A673 (cell line): ENCODE results near the gene OR10K1. TPM values are rescaled to one million over a fixed set of nuclear protein-coding genes. Genes with fewer than 3 reads are reported as not detected.

Experiments
- BruUV-seq: library from RNA; stranded (reverse); fragments of 400-500 nt; replicated peaks from 2 replicates; lab custom pipeline; 2021; lab: Mats Ljungman, UMichigan
- CTCF ChIA-PET: fragments of 300-600 bp; sonication (Branson Sonifier 250); formaldehyde crosslinking; loops from one replicate; lab custom pipeline; 2022; ENCODE audit warnings: antibody characterized with exemption; lab: Charles Lee
- POLR2A ChIA-PET: fragments of 300-600 bp; sonication (Branson Sonifier 250); formaldehyde crosslinking; loops from one replicate; lab custom pipeline; 2022; ENCODE audit warnings: antibody characterized with exemption; ENCODE audit not compliant: low non-redundant PET; lab: Charles Lee
- DNase-seq: peaks from one replicate; pipeline ENCODE4 v3.0.0-alpha.2; 2015; ENCODE audit warnings: low spot score
- H3K27ac ChIP-seq: fragments of 200-600 bp; sonication (generic); 2 replicates; pipeline ENCODE4 v1.5.1; 2016; ENCODE audit warnings: mixed run types, low read depth, mild to moderate bottlenecking, mixed read lengths, antibody characterized with exemption, low read length; ENCODE audit not compliant: poor library complexity, severe bottlenecking
- H3K27me3 ChIP-seq: fragments of 200-600 bp; sonication (generic); replicated peaks from 2 replicates; pipeline ENCODE4 v1.6.1; 2017; ENCODE audit warnings: mixed run types, low read depth, mild to moderate bottlenecking, mixed read lengths, antibody characterized with exemption, low read length; ENCODE audit not compliant: insufficient read depth, poor library complexity
- H3K36me3 ChIP-seq: fragments of 200-600 bp; sonication (generic); 2 replicates; pipeline ENCODE4 v1.6.1; 2016; ENCODE audit warnings: mixed run types, mild to moderate bottlenecking, mixed read lengths, antibody characterized with exemption, low read length; ENCODE audit not compliant: insufficient read depth, poor library complexity, severe bottlenecking
- H3K4me1 ChIP-seq: fragments of 200-600 bp; sonication (generic); 2 replicates; pipeline ENCODE4 v1.6.1; 2017; ENCODE audit warnings: mixed run types, mild to moderate bottlenecking, mixed read lengths, antibody characterized with exemption, low read length; ENCODE audit not compliant: insufficient read depth, poor library complexity, severe bottlenecking
- H3K4me3 ChIP-seq: fragments of 200-600 bp; sonication (generic); 2 replicates; pipeline ENCODE4 v1.5.1; 2016; ENCODE audit warnings: low read depth, mixed run types, mild to moderate bottlenecking, mixed read lengths, low read length; ENCODE audit not compliant: poor library complexity, severe bottlenecking
- H3K9me3 ChIP-seq: fragments of 200-600 bp; sonication (generic); 2 replicates; pipeline ENCODE4 v1.6.1; 2016; ENCODE audit warnings: mixed run types, low read depth, mild to moderate bottlenecking, mixed read lengths, antibody characterized with exemption, low read length; ENCODE audit not compliant: poor library complexity, severe bottlenecking
- EZH2 ChIP-seq: fragments of 200-600 bp; sonication (generic); IDR thresholded peaks from 2 replicates; pipeline ENCODE4 v1.6.1; 2017; ENCODE audit warnings: borderline replicate concordance, low read depth, mild to moderate bottlenecking, mixed read lengths, antibody characterized with exemption, low read length; ENCODE audit not compliant: poor library complexity, severe bottlenecking
- intact Hi-C: fragments of 100-400 bp; cut with micrococcal nuclease; formaldehyde crosslinking; loops from one replicate; pipeline ENCODE4 v1.10.0; 2022; ENCODE audit not compliant: unreplicated experiment
- total RNA-seq: library from RNA; stranded (reverse); gene quantifications from 2 replicates; pipeline ENCODE4 v1.2.3, GENCODE V29; 2021
- TF ChIP-seq, protein P1 (sequence below): fragments of 300-800, 200-600 bp; sonication (generic); conservative IDR thresholded peaks from 2 replicates; pipeline ENCODE4 v1.5.1; 2017; ENCODE audit warnings: low read depth, mild to moderate bottlenecking, antibody characterized with exemption, low read length, moderate library complexity, mixed read lengths

Gene OR10K1
- total RNA-seq, 1 experiment from 2014 or later = not detected

DNA sequence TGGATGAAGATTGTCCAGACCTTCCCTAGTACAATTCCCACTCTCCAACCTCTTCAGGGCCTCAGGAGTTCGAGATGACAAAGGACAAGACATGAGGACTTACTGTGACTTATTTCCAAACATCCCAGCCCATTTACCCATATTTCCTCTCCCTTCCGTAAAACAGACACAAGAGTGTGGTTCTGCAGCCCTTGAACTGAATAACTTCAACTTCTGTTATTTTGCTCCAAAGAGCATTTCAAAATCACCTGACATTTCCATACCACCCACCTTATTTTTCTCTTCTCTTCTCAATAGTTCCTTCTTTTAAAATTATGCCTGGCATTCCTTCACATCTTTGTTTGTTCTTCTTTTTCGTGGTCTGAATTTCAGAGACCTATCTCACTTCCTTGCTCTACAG, 26.9 kb upstream of the OR10K1 start:
- no peaks in the 10 kb centered on the region for H3K4me1 ChIP-seq
- intact Hi-C loops = no loop called here
- ChIA-PET CTCF (no interaction called here), POLR2A (no interaction called here)
- no peaks in the 10 kb centered on the region for H3K9me3 ChIP-seq
- H3K27me3 ChIP-seq = peaks cover 32% of the 10 kb centered on the region
- no peak overlapping the region for H3K4me3 ChIP-seq
- H3K27ac ChIP-seq = no peak overlapping the region
- TF ChIP-seq, protein P1, sequence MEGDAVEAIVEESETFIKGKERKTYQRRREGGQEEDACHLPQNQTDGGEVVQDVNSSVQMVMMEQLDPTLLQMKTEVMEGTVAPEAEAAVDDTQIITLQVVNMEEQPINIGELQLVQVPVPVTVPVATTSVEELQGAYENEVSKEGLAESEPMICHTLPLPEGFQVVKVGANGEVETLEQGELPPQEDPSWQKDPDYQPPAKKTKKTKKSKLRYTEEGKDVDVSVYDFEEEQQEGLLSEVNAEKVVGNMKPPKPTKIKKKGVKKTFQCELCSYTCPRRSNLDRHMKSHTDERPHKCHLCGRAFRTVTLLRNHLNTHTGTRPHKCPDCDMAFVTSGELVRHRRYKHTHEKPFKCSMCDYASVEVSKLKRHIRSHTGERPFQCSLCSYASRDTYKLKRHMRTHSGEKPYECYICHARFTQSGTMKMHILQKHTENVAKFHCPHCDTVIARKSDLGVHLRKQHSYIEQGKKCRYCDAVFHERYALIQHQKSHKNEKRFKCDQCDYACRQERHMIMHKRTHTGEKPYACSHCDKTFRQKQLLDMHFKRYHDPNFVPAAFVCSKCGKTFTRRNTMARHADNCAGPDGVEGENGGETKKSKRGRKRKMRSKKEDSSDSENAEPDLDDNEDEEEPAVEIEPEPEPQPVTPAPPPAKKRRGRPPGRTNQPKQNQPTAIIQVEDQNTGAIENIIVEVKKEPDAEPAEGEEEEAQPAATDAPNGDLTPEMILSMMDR = no peak
- TF ChIP-seq EZH2 = no peak
- DNase-seq = no peak
- H3K36me3 ChIP-seq = no peaks in the 10 kb centered on the region
- no TSS peak for BruUV-seq

DNA sequence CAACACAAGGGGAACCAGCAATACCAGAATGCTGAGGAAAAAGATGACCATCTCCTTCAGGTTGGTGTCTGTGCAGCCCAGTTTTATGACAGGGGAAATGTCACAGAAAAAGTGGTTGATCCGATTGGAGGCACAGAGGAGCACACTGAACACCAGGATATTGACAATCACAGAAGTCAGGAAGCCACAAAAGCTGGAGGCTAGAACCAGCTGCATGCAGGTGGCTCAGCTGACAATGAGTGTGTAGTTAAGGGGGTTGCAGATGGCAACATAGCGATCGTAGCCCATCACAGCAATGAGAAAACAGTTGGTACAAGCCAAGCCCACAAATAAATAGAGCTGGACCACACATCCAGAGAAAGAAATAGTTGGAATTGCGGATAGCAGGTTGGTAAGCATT, 16.3 kb upstream of the OR10K1 start:
- peaks cover 16% of the 10 kb centered on the region for H3K27me3 ChIP-seq
- H3K9me3 ChIP-seq = no peaks in the 10 kb centered on the region
- intact Hi-C loops = no loop called here
- no peak overlapping the region for H3K27ac ChIP-seq
- H3K36me3 ChIP-seq = no peaks in the 10 kb centered on the region
- no TSS peak for BruUV-seq
- no peak for DNase-seq
- TF ChIP-seq, protein P1 = no peak
- no peak for TF ChIP-seq EZH2
- POLR2A ChIA-PET = interaction anchor here (0.6 kb wide), 1 partner anchor 123 kb away, joined by 5 read pairs; no protein-coding TSS in a partner anchor
- no peaks in the 10 kb centered on the region for H3K4me1 ChIP-seq
- CTCF ChIA-PET = no interaction called here
- no peak overlapping the region for H3K4me3 ChIP-seq

DNA sequence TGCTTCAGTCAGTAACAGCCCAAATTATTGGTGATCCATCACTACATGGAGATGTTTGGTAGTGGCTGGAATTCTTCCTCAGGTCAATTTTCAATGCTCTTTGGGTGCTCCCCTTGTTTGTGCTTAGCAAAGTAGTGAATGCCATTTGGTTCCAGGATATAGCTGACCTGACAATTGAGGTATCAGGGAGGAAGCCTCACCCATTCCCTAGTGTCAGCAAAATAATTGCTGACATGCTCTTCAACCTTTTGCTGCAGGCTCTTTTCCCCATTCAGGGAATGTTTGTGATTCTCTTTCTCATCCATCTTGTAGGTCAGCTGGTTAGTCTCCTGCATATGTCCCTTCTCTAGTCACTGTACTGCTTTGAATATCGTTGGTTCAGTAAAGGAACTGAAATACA, 7.1 kb upstream of the OR10K1 start:
- no peak overlapping the region for H3K4me3 ChIP-seq
- POLR2A ChIA-PET = no interaction called here
- no peak for DNase-seq
- no peaks in the 10 kb centered on the region for H3K4me1 ChIP-seq
- CTCF ChIA-PET = no interaction called here
- intact Hi-C loops = no loop called here
- peaks cover 28% of the 10 kb centered on the region for H3K27me3 ChIP-seq
- H3K36me3 ChIP-seq = no peaks in the 10 kb centered on the region
- no peaks in the 10 kb centered on the region for H3K9me3 ChIP-seq
- TF ChIP-seq, protein P1 = no peak
- TF ChIP-seq EZH2 = no peak
- BruUV-seq = no TSS peak
- H3K27ac ChIP-seq = no peak overlapping the region
